Fibroblast of mammary gland (primary cell): ENCODE results near the gene DPYSL4.

ENCODE experiments used
- DNase-seq: peaks from one replicate; pipeline ENCODE4 v3.0.0-alpha.2; 2010; ENCODE audit warnings: low read depth
- H3K4me3 ChIP-seq: 2 replicates; pipeline ENCODE4 v1.5.1; 2011; ENCODE audit warnings: low read depth, mild to moderate bottlenecking, low read length, moderate library complexity; ENCODE audit not compliant: control insufficient read depth
- CTCF ChIP-seq: conservative IDR thresholded peaks from 2 replicates; pipeline ENCODE4 v1.5.1; 2011; ENCODE audit warnings: low read depth, low read length, inconsistent platforms; ENCODE audit not compliant: control insufficient read depth, insufficient read depth

Gene DPYSL4

GRCh38 chr10:132176623-132177500 is 9.9 kb upstream of the DPYSL4 start:
- H3K4me3 ChIP-seq: no peak overlapping the region
- no peak for TF ChIP-seq CTCF
- DNase-seq: no peak

- no peak for TF ChIP-seq CTCF
- no peak for DNase-seq
- H3K4me3 ChIP-seq: no peak overlapping the region
These were observed 8.7 kb upstream of the DPYSL4 start for GRCh38 chr10:132178046-132178445.

DNA sequence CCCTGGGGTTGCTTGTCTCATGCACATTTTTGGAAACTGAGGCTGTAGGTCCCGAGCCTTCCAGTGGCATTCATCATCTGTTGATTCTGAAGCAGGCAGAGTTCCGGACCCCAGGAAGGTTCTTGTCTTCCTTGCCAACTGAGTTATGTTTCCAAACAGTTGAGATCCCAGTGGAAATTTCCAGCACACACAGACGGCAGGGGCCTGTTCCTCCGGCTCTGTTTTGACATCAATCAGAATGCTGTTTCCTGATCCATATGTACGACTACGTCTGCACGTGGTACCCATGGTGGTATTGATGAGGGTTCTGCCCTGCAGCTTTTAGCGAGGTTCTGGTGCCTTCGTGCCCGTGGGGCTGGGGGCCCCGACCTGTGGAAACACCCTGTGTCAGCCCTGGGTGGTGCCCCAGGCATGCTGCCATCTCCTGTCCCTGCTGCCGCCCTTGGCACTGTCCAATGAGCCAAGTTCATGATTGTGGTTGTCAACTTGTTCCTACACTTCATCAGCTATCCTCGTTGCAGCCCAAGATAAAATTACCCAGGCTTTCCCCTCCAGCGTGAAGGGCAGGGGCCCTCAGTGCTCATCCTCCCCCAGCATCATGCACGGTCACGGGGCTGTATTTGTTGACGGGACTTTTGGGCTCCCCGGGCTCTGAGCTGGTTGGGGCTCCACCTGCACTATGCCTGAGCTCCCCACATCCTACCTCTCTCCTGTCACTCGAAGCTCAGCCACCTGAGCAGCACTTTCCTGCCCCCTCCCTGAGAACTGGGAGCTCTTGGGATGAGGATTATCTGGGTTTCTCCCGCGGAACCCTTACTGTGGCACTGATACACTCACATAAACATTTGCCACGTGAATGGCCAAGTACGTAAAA is 7.8 kb upstream of the DPYSL4 start:
- no peak overlapping the region for H3K4me3 ChIP-seq
- DNase-seq: no peak
- TF ChIP-seq CTCF: no peak

GRCh38 chr10:132179551-132180392 is 7.0 kb upstream of the DPYSL4 start:
- TF ChIP-seq CTCF: no peak
- no peak for DNase-seq
- H3K4me3 ChIP-seq: no peak overlapping the region

DNA sequence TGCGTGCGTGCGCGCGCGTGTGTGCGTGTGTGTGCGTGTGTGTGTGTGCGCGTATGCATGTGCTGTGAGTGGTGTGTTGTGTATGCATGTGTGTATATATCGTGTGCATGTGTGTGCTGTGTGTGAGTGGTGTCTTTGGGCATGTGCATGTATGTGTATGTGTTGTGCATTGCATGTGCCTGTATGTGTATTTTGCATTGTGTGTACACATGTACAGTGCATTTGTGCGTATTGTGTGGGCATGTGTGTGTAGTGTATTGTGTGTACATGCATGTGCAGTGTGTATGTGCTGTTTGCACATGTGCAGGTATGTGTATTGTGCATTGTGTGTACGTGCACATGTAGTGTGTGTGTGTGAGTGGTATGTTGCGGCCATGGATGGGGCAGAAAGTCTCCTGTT is 6.0 kb upstream of the DPYSL4 start:
- no peak for DNase-seq
- no peak overlapping the region for H3K4me3 ChIP-seq
- no peak for TF ChIP-seq CTCF
